SK-N-SH (cell line): ENCODE measurements around the gene CFHR4.

Source experiments
- CTCF ChIP-seq: fragments of 200-600 bp; sonication (generic); IDR thresholded peaks from 2 replicates; pipeline ENCODE4 v1.6.1; 2017; ENCODE audit warnings: antibody characterized with exemption, mild to moderate bottlenecking, moderate library complexity
- MAX ChIP-seq: IDR thresholded peaks from 2 replicates; pipeline ENCODE4 v1.4.0; 2012; ENCODE audit warnings: low read depth
- MXI1 ChIP-seq: IDR thresholded peaks from 2 replicates; pipeline ENCODE4 v1.6.1; 2012; ENCODE audit warnings: mild to moderate bottlenecking, low read depth, low read length, improper control_type of control experiment
- SIN3A ChIP-seq: IDR thresholded peaks from 2 replicates; pipeline ENCODE4 v1.6.1; 2012; ENCODE audit warnings: low read depth, mild to moderate bottlenecking, low read length, moderate library complexity, borderline replicate concordance
- SMC3 ChIP-seq: IDR thresholded peaks from 2 replicates; pipeline ENCODE4 v1.6.1; 2012; ENCODE audit warnings: low read depth, low read length, improper control_type of control experiment
- TAF1 ChIP-seq: IDR thresholded peaks from 2 replicates; pipeline ENCODE4 v1.6.1; 2012; ENCODE audit warnings: low read depth, mild to moderate bottlenecking, low read length, moderate library complexity, borderline replicate concordance
- TEAD4 ChIP-seq: IDR thresholded peaks from 2 replicates; pipeline ENCODE4 v1.4.0; 2012; ENCODE audit warnings: mild to moderate bottlenecking, borderline replicate concordance; ENCODE audit not compliant: insufficient read depth
- USF2 ChIP-seq: fragments of 150-350 bp; IDR thresholded peaks from 2 replicates; pipeline ENCODE4 v1.6.1; 2017; ENCODE audit warnings: antibody characterized with exemption, low read length, low read depth, borderline replicate concordance

- no peak for TF ChIP-seq MAX
- no peak for TF ChIP-seq CTCF
- TF ChIP-seq MXI1, result no peak
- no peak for TF ChIP-seq SIN3A
- TF ChIP-seq SMC3, result no peak
- TF ChIP-seq TAF1, result no peak
- no peak for TF ChIP-seq USF2
- no peak for TF ChIP-seq TEAD4
Observed at GRCh38 chr1:196860323-196860884, 27.4 kb upstream of the CFHR4 start.
